ENCODE data around the gene UBE2H.

Gene UBE2H

GRCh38 chr7:129946282-129946681 lies 6.5 kb downstream of the UBE2H start:
- TF ChIP-seq ZNF274 (IDR thresholded peaks at IDR 0.05; ENCODE audit: low read depth, low read length), result no peak
- H3K4me3 ChIP-seq (ENCODE audit: low read length), result no peak overlapping the region

GRCh38 chr7:129943352-129943751 lies 9.4 kb downstream of the UBE2H start:
- no peak overlapping the region for H3K4me3 ChIP-seq (ENCODE audit: low read length)
- TF ChIP-seq ZNF274 (IDR thresholded peaks at IDR 0.05; ENCODE audit: low read depth, low read length), result no peak

GRCh38 chr7:129940329-129940728 lies 12.4 kb downstream of the UBE2H start:
- TF ChIP-seq ZNF274 (IDR thresholded peaks at IDR 0.05; ENCODE audit: low read depth, low read length), result no peak

GRCh38 chr7:129939881-129940280 lies 12.9 kb downstream of the UBE2H start:
- no peak overlapping the region for H3K4me3 ChIP-seq (ENCODE audit: low read length)
- no peak for TF ChIP-seq ZNF274 (IDR thresholded peaks at IDR 0.05; ENCODE audit: low read depth, low read length)

More at GRCh38 chr7:129940329-129940728, 12.4 kb downstream of the UBE2H start:
- no peak overlapping the region for H3K4me3 ChIP-seq (ENCODE audit: low read length)

GRCh38 chr7:129933627-129934026 lies 19.1 kb downstream of the UBE2H start:
- no peak for TF ChIP-seq ZNF274 (IDR thresholded peaks at IDR 0.05; ENCODE audit: low read depth, low read length)
- no peak overlapping the region for H3K4me3 ChIP-seq (ENCODE audit: low read length)

- no peak overlapping the region for H3K4me3 ChIP-seq (ENCODE audit: low read length)
- no peak for TF ChIP-seq ZNF274 (IDR thresholded peaks at IDR 0.05; ENCODE audit: low read depth, low read length)
These were observed 26.1 kb downstream of the UBE2H start for GRCh38 chr7:129926618-129927017.

- TF ChIP-seq ZNF274 (IDR thresholded peaks at IDR 0.05; ENCODE audit: low read depth, low read length), result no peak
- no peak overlapping the region for H3K4me3 ChIP-seq (ENCODE audit: low read length)
These were observed 27.3 kb downstream of the UBE2H start for GRCh38 chr7:129925416-129926002.

- H3K4me3 ChIP-seq (ENCODE audit: low read length), result no peak overlapping the region
- no peak for TF ChIP-seq ZNF274 (IDR thresholded peaks at IDR 0.05; ENCODE audit: low read depth, low read length)
These were observed 28.2 kb downstream of the UBE2H start for GRCh38 chr7:129924602-129925001.

GRCh38 chr7:129923709-129924108 lies 29.1 kb downstream of the UBE2H start:
- no peak overlapping the region for H3K4me3 ChIP-seq (ENCODE audit: low read length)
- no peak for TF ChIP-seq ZNF274 (IDR thresholded peaks at IDR 0.05; ENCODE audit: low read depth, low read length)

- TF ChIP-seq ZNF274 (IDR thresholded peaks at IDR 0.05; ENCODE audit: low read depth, low read length), result no peak
- H3K4me3 ChIP-seq (ENCODE audit: low read length), result no peak overlapping the region
These were observed 33.3 kb downstream of the UBE2H start for GRCh38 chr7:129919492-129919891.

GRCh38 chr7:129918922-129919321 lies 33.8 kb downstream of the UBE2H start:
- H3K4me3 ChIP-seq (ENCODE audit: low read length), result no peak overlapping the region
- no peak for TF ChIP-seq ZNF274 (IDR thresholded peaks at IDR 0.05; ENCODE audit: low read depth, low read length)

- no peak overlapping the region for H3K4me3 ChIP-seq (ENCODE audit: low read length)
- no peak for TF ChIP-seq ZNF274 (IDR thresholded peaks at IDR 0.05; ENCODE audit: low read depth, low read length)
These were observed 34.8 kb downstream of the UBE2H start for GRCh38 chr7:129917934-129918333.

GRCh38 chr7:129914536-129915272 lies 38.1 kb downstream of the UBE2H start:
- H3K4me3 ChIP-seq (ENCODE audit: low read length), result no peak overlapping the region
- TF ChIP-seq ZNF274 (IDR thresholded peaks at IDR 0.05; ENCODE audit: low read depth, low read length), result no peak

- TF ChIP-seq ZNF274 (IDR thresholded peaks at IDR 0.05; ENCODE audit: low read depth, low read length), result no peak
- no peak overlapping the region for H3K4me3 ChIP-seq (ENCODE audit: low read length)
These were observed 39.3 kb downstream of the UBE2H start for GRCh38 chr7:129913428-129913827.

GRCh38 chr7:129911790-129912189 lies 41.0 kb downstream of the UBE2H start:
- H3K4me3 ChIP-seq (ENCODE audit: low read length), result no peak overlapping the region
- no peak for TF ChIP-seq ZNF274 (IDR thresholded peaks at IDR 0.05; ENCODE audit: low read depth, low read length)

Data from GM08714 (cell line).